Umbilical cord (tissue), 2 donors: ENCODE measurements around the gene AKT2. TPM values are rescaled to one million over a fixed set of nuclear protein-coding genes. Genes with fewer than 3 reads are reported as not detected.

Experiments
- DNase-seq: peaks from one replicate; pipeline ENCODE4 v3.0.0-alpha.2; 2015; ENCODE audit warnings: low spot score
- total RNA-seq: library from RNA; depleted of rRNA; stranded (reverse); fragments of >200 nt; gene quantifications from one replicate; pipeline ENCODE4 v1.2.3, GENCODE V29; 2014; ENCODE audit warnings: low replicate concordance; ENCODE audit not compliant: insufficient read depth

The AKT2 gene
- total RNA-seq, 1 donor from 2014 or later: 81.6 TPM

DNA sequence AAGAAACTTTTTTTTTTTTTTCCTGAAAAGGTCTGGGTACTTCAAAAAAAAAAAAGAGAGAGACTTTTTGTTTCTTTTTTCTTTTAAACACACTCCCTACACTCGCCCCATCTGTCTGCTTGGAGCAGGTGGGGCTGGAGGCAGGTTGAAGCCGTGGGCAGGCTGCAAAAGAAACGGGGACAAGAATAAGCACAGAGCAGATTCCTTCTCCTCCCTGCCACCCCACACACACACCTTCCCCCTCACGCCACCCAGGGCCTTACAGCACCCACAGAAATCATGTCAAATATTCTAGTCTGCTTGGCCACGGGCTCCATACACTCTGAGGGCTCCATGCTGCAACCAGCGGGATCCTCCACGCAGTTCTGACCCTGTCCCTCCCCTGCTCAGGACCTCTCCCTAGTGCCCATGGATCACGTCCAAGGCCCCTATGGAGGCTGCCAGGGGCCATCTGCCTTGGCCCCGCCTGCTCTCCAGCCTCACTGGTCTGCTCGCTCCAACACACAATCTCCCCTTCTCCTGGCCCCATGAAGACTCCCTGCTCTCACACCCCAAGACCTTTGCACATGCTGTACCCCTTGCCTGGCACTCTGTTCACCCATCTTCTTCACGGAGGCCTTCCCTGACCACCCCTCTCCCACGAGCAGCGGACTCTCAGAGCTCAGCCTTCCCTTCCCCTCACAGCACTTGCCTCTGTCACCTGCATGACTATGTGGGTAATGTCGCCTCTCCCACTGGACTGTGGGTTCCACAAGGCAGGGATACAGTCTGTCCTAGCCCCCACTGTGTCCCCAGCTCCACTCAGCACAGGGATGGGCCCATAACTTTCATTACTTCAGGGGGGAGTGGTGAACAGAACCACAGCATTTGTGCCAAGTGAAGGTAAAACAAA, 11.4 kb downstream of the AKT2 start:
- no peak for DNase-seq

GRCh38 chr19:40272261-40272660, 12.9 kb downstream of the AKT2 start:
- no peak for DNase-seq

GRCh38 chr19:40271706-40272105, 13.4 kb downstream of the AKT2 start:
- DNase-seq: no peak

DNA sequence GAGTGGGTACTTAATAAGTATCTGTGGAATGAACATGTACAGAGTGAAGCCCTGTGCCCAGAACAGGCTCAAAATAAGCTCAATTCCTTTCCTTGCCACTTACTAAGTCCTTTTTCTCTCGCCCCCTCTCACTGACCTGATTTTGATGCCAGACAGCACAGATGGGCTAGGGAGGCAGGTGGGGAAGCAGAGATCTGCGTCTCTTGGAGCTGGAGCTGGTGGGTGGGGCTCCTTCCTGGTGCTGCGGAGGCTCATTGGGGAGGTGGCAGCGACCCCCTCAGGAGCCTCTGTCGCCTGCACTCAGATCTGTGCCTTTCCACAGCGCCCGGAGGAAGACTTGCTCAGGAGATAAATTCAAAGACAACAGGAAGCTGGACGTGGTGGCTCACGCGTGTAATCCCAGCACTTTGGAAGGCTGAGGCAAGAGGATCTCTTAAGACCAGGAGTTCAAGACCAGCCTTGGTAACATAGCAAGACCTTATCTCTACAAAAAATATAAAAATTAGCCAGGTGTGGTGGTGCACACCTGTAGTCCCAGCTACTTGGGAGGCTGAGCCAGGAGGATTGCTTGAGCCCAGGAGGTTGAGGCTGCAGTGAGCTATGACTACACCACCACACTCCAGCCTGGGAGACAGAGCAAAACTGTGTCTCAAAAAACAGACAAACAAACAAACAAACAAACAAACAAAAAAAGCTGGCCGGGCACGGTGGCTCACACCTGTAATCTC, 14.6 kb downstream of the AKT2 start:
- DNase-seq: no peak

GRCh38 chr19:40269216-40269940, 15.8 kb downstream of the AKT2 start:
- no peak for DNase-seq

DNA sequence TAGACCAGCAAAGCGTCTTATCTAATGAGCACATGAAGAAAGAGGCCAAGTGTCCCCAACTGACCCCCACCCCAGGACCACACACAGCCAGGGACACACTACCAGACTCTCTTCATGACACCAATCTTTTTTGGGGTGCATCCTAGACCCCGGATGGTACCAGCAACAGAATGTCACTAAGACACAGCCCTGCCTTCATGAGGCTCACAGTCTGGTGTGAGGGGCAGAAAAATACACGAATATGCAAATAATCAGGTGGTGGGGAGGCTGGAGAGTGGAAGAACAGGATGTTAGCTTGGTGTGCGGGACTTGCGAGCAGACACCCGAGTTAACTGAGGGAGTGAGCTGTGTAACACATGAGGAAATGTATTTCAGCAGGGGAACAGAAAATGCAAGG, 17.5 kb downstream of the AKT2 start:
- DNase-seq: no peak

GRCh38 chr19:40266912-40267600, 18.1 kb downstream of the AKT2 start:
- DNase-seq: no peak

DNA sequence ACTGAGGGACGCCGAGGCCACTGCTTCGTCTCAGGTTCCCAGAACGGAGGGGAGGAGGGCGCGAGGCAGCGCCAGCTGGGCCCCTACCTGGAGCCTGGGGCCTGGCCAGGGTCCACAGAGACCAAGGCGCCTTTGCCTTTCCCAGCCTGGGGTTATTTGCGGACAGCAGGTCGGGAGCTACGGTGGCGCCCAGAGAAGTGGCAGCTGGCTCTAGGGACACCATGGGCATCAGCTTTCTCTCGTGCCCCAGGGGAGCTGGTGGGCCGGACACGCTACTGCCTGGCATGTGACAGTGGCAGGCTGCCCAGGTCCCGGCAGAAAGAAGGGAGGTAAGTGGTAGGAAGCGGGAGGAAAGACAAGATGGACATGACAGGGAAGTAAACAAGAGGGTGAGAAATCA, 19.0 kb downstream of the AKT2 start:
- no peak for DNase-seq

DNA sequence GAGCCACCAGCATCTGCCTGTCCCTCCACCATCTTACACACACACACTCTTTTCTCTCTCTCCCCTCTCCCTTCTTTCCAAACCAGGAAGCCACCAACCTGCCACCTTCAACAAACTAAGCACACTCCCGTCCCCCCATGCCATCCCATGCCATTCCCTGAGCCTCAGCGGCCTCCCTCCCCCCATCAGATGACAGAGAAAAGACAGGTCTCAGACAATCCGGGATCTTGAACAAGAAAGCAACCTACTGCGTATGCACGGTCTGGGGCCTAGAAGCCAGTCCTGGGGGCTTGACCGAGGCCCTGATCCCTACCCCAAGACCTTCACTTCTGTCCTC, 19.4 kb downstream of the AKT2 start:
- DNase-seq: no peak

- no peak for DNase-seq
Measured at GRCh38 chr19:40265055-40265762, 19.9 kb downstream of the AKT2 start.

DNA sequence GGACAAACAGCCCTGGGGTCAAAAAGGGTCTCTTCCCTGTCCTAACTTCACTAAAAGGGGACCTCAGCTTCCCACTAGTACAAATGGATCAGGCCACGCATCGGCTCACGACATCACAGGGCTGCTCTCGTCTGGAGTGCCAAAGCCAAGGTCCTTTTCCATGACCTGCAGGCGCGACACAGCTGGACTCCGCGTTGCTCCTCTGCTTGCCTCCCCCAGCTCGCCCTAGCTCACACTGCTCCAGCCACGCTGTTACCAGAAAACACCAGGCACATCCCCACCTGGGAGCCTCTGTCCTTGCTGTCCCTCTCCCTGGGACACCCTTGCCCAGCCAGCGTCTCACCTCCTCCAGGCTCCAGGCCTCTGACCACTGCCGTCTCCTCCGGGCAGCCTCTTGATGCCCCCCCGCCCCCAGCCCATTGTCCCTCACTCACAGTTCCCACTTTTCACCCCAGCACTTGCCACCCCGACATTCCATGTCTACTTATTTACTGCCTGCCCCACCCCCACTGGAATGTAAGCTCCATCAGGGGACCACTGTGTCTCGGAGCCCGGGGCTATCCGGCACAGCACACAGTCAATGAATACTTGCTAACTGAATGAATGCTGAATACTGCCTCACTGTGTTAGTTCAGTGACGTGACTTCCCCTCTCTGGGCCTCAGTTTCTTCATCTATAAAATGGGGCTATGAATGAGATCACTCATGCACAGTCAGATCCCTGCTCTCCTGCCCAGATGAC, 20.7 kb downstream of the AKT2 start:
- no peak for DNase-seq

GRCh38 chr19:40263440-40264313, 21.5 kb downstream of the AKT2 start:
- no peak for DNase-seq

DNA sequence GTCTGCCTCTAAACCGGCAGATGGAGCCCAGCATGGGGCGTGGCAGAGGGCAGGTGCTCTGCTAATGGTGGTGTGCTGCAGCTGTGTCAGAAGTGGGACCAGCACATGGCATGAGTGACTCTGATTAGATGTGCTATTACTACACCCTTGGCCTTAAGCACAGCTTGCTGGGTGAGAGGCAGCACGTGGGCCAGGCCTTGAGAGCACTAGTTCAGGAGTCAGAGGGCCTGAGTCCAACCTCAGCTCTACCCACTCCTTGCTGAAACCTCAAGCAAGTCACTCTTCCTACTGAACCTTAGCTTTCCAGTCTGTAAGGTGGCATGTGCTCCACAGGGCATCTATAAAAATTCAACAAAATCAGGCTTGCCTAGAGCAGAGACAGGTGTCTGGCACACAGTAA, 22.7 kb downstream of the AKT2 start:
- no peak for DNase-seq

- no peak for DNase-seq
Measured at GRCh38 chr19:40261631-40262030, 23.5 kb downstream of the AKT2 start.

- no peak for DNase-seq
Measured at GRCh38 chr19:40257096-40257517, 28.0 kb downstream of the AKT2 start.

DNA sequence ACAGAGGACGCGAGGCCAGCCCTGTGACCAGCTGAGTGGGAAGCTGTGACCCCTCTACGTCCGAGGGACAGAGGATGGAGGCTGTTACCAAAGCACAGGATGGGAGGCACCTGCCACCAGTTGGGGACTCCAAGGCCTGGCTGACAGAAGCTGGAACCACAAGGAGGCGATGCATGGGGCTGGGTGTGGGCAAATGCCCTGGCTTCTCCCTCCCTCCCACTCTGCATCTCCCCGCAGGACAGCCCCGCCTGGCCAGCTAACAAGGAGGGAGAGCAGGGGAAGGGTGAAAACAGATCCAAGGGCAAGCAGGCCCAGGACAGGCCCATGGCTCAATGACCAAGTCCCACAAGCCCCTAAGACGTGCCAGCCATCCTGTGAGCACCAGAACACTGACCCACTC, 28.6 kb downstream of the AKT2 start:
- no peak for DNase-seq

DNA sequence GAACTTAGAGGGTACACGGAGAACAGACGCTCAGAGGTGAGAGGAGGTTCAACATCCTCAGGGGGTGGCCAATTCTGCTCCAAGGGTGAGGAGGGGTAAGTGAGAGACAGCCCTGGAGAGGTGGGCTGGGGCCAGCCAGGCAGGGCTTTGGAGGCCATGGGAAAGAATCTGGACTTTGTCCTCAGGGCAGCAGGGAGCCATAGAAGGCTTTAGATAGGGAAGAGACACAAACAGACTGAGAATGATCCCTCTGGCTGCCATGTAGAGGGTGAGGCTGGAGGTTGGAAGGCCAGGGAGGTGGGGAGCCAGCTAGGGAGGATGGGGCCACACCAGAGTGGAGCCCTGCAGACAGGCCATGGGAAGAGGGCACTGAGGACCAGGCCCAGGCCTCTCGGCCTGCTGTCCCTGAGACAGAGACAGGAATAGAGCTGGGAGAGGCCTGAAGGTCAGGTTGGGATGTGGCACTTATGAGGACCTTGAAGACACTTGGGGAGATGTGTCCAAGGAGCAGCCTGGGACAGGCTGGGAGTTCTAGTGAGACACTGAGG, 29.5 kb downstream of the AKT2 start:
- no peak for DNase-seq

DNA sequence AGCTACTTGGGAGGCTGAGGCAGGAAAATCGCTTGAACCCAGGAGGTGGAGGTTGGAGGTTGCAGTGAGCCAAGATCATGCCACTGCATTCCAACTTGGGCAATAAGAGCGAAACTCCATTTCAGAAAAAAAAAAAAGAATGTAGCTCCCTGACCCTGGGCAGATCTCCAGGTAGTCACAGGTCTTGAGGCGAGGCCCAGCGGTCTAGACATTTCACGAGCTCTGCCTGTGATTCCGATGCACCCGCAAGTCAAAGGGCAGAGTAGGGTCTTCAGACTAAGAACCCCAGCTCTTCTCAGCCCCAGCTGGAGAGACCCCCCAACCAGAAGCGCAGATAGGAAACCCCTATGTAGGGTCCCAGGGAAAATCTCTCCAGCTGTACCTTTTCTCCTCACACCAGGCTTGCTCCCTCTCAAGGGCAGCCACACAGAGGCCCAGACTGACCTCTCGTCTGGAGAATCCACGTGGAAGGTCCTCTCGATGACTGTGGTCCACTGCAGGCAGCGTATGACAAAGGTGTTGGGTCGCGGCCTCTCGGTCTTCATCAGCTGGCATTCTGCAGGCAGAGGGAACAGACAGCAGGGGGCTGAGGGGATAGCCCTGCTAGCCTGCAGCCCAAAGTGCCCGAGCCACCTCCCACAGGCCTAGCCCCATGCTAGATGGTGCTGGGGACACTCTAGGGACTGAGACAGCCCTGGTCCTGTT, 30.3 kb downstream of the AKT2 start:
- no peak for DNase-seq
